SK-N-MC (cell line): ENCODE data around the gene C12orf50.
"Not testable (repeated sequence)": the region's sequence is repeated elsewhere in the genome, so short reads cannot be mapped to it uniquely, and the experiment has no call there.

ENCODE experiments used
- DNase-seq: peaks from one replicate; pipeline ENCODE4 v3.0.0-alpha.2; 2011; ENCODE audit warnings: low read depth, low spot score
- H3K27ac ChIP-seq: fragments of 200-600 bp; sonication (generic); 2 replicates; pipeline ENCODE4 v1.5.1; 2016; ENCODE audit warnings: mixed run types
- H3K36me3 ChIP-seq: fragments of 200-600 bp; sonication (generic); 2 replicates; pipeline ENCODE4 v1.6.1; 2017; ENCODE audit warnings: antibody characterized with exemption, low read length, mixed read lengths; ENCODE audit not compliant: insufficient read depth
- H3K4me3 ChIP-seq: fragments of 200-600 bp; sonication (generic); 2 replicates; pipeline ENCODE4 v1.5.1; 2016
- H3K9ac ChIP-seq: fragments of 200-600 bp; sonication (generic); 2 replicates; pipeline ENCODE4 v1.8.0; 2017; ENCODE audit warnings: mixed run types, mixed read lengths; ENCODE audit not compliant: insufficient read length
- H3K9me3 ChIP-seq: fragments of 200-600 bp; sonication (generic); 2 replicates; pipeline ENCODE4 v1.6.1; 2017; ENCODE audit warnings: low read depth, mild to moderate bottlenecking, antibody characterized with exemption, low read length, moderate library complexity, mixed read lengths
- EZH2 ChIP-seq: fragments of 200-600 bp; sonication (generic); IDR thresholded peaks from one replicate; pipeline ENCODE4 v1.6.1; 2017; ENCODE audit warnings: antibody characterized with exemption
- FOXP2 ChIP-seq: optimal IDR thresholded peaks from 2 replicates; pipeline ENCODE3; 2011; ENCODE audit warnings: mild to moderate bottlenecking, moderate library complexity; ENCODE audit not compliant: insufficient read depth; ENCODE audit errors: extremely low read length, control extremely low read depth
- POLR2AphosphoS5 ChIP-seq: IDR thresholded peaks from 2 replicates; pipeline ENCODE4 v1.6.1; 2012; ENCODE audit warnings: mild to moderate bottlenecking, low read depth, low read length, borderline replicate concordance

C12orf50 gene

DNA sequence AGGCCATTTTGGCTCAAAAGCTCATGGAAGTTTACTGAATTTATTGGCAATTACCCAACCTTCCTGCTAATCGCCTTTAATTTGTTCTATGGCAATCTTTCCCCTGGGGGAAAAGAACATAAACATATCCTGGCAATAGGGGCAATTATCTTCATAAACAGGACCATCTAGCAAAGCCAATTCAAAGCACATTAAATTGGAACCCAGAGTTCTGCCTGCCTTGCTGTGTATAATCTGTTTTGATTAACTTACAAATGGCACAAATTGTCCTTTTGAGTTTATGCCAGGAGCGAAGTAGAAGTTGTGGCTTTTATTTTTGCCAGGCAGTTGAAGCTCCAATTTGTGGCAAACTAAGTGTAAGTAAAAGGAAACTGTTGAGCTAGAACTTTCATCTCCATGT lies 68.6 kb downstream of the C12orf50 start:
- Histone ChIP-seq H3K27ac (peak overlapping the region; percentile 20; the same call in 1 of the 2 replicates), H3K9me3 (no peaks in the 10 kb centered on the region), H3K36me3 (no peaks in the 10 kb centered on the region), H3K9ac (no peak overlapping the region), H3K4me3 (no peak overlapping the region; the same call in 1 of the 2 replicates)
- no peak for TF ChIP-seq FOXP2
- TF ChIP-seq EZH2, result no peak
- no peak for TF ChIP-seq POLR2AphosphoS5
- DNase-seq, result peak; percentile 12

DNA sequence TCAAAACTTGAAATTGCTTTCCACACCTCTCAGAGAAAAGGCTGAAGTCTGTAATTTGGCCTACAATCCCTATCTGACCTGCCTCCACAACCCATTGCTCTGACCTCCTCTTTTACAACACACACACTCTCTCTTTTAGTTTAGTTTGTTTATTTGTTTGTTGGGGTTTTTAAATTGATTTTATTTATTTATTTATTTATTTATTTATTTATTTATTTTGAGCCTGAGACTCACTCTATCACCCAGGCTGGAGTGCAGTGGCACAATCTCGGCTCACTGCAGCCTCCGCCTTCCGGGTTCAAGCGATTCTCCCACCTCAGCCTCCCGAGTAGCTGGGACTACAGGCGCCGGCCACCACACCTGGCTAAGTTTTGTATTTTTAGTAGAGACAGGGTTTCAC lies 75.2 kb downstream of the C12orf50 start:
- H3K4me3 ChIP-seq, H3K36me3 ChIP-seq, H3K9me3 ChIP-seq, H3K9ac ChIP-seq, DNase-seq, H3K27ac ChIP-seq: not testable (repeated sequence)

DNA sequence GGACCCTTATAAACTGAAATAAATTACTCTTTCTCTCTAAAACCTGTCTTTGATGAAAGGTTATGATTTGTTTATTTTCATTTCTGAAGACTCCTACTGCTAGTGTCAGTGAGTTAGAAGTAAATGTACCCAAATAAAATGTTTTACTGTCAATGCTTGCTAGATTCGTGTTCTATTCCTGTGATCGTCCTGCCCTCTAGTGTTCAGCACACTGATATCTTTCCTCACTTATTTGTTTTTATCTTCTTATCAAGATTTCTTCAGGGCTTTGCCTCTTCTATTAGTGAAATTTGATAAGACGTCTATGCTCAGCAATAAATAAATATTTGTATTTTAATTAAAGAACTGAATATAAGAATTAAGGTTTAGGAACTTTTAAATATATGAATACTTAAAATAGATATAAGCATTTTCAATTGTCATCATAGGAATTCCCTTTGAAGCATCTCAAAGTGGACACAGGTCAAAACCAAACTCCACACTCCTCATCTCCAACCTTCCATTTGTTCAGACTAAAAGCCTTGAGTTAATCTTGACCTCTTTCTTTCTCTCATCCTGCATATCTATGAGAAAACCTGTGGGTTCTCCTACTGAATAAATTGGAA lies 75.8 kb downstream of the C12orf50 start:
- DNase-seq, result peak; percentile 16
- H3K9ac ChIP-seq, result no peak overlapping the region
- no peak overlapping the region for H3K27ac ChIP-seq
- no peak overlapping the region for H3K4me3 ChIP-seq
- no peaks in the 10 kb centered on the region for H3K9me3 ChIP-seq
- no peaks in the 10 kb centered on the region for H3K36me3 ChIP-seq
- TF ChIP-seq EZH2 (no peak), FOXP2 (no peak), POLR2AphosphoS5 (no peak)

DNA sequence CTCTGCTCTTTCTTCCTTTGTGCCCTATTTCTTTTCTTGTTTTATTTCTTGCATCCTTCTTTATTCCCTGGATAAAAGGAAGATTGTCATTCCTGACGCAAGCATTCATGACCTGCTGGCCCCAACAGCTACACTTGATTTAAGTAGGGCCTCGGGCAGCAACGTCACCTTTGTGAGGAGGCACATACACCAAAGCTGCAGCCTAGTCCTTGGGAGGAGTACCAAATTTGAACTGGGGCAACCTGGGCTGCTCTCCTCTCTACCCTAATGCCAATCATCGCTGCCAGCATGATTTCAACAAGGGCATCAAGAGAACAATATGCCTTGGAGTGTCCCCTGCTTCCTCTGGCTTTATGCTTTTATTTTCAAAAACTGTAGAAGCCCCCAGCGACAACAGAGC lies 76.4 kb downstream of the C12orf50 start:
- TF ChIP-seq POLR2AphosphoS5, result no peak
- TF ChIP-seq FOXP2, result no peak
- no peak for TF ChIP-seq EZH2
- no peak for DNase-seq

DNA sequence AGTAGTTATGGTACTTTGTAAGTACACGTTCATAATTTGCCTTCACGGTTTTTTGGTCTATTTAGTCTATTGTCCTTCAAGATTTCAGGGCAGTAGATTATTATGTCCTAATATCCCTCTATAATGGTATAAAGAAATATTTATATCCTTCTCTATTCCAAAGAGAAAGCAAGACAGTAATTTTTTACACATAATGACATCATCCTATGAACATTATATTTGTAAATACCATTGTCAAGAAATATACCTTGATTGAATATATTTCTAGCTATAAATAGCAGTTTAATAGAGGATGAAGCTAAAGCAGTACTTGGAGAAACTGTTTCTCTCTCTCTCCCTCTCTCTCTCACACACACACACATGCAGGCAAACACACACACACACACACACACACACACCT lies 77.0 kb downstream of the C12orf50 start:
- DNase-seq, result no peak
- Histone ChIP-seq H3K36me3 (no peaks in the 10 kb centered on the region), H3K9me3 (no peaks in the 10 kb centered on the region), H3K4me3 (no peak overlapping the region), H3K9ac (no peak overlapping the region), H3K27ac (no peak overlapping the region)
- no peak for TF ChIP-seq EZH2
- no peak for TF ChIP-seq FOXP2
- no peak for TF ChIP-seq POLR2AphosphoS5

More for the DNA sequence above, 76.4 kb downstream of the C12orf50 start:
- no peak overlapping the region for H3K4me3 ChIP-seq
- H3K9ac ChIP-seq, result no peak overlapping the region
- H3K27ac ChIP-seq, result no peak overlapping the region
- no peaks in the 10 kb centered on the region for H3K9me3 ChIP-seq
- H3K36me3 ChIP-seq, result no peaks in the 10 kb centered on the region

DNA sequence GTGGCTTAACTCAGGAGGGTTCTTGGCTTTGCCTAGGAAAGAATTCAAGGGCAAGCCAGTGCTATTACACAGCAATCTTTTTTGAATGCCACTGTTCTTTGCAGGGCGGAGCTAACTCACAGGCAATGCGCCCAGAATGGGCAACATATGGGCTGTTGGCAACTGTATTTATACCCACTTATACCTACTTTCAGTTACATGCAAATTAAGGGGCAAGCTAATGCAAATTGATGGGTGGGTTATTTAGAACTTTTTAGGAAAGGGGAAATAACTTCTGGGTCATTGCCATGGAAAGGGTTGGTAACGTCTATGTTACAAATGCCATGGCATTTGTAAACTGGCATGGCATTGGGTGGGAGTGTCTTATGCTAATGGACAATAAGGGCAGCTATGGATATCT lies 85.4 kb downstream of the C12orf50 start:
- Histone ChIP-seq H3K4me3 (no peak overlapping the region), H3K27ac (no peak overlapping the region), H3K9me3 (no peaks in the 10 kb centered on the region), H3K9ac (no peak overlapping the region), H3K36me3 (no peaks in the 10 kb centered on the region)
- DNase-seq, result no peak
- TF ChIP-seq POLR2AphosphoS5, result no peak
- no peak for TF ChIP-seq EZH2
- TF ChIP-seq FOXP2, result no peak

DNA sequence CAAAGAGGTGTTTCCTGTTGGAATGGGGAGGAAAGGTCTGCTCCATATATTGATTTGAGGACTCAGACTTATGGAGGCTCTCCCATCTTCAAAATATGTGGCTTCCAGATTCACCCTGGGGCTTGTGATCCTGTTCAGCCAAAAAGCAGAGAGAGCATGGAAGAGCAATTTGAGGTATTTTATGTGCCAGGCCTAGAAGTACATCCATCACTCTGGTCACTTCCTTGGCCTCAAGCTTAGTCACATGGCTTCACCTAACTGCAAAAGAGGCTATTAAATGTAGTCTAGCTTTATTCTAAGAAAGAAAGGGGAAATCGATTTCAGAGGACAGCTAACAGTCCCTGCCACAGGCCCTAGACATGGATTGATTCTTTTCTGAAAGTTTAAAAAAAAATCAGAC lies 86.2 kb downstream of the C12orf50 start:
- Histone ChIP-seq H3K9ac (no peak overlapping the region), H3K9me3 (no peaks in the 10 kb centered on the region), H3K27ac (no peak overlapping the region), H3K36me3 (no peaks in the 10 kb centered on the region), H3K4me3 (no peak overlapping the region)
- TF ChIP-seq FOXP2, result no peak
- DNase-seq, result no peak

DNA sequence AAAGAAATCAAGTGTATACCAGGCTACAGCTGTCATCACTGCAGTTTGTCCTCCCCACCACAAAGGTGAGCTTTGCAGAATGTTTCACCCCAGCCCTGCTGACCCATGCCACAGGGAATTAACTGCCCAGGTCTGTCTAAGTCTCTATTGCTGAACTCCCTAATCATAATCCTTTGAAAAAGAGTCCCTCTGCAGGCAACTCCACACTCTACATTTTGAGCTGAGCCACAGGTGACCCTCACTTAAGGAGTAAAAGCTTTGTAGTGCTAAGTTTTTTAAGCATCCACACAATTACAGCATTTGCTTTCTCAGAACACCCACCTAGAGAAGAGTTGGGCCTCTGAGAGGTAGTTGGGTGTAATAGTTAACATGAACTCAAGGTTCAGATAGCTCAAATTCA lies 90.0 kb downstream of the C12orf50 start:
- DNase-seq, result no peak
- no peaks in the 10 kb centered on the region for H3K36me3 ChIP-seq
- no peak for TF ChIP-seq POLR2AphosphoS5
- no peak for TF ChIP-seq EZH2
- TF ChIP-seq FOXP2, result no peak
- H3K4me3 ChIP-seq, result no peak overlapping the region
- no peak overlapping the region for H3K9ac ChIP-seq
- no peak overlapping the region for H3K27ac ChIP-seq
- no peaks in the 10 kb centered on the region for H3K9me3 ChIP-seq

DNA sequence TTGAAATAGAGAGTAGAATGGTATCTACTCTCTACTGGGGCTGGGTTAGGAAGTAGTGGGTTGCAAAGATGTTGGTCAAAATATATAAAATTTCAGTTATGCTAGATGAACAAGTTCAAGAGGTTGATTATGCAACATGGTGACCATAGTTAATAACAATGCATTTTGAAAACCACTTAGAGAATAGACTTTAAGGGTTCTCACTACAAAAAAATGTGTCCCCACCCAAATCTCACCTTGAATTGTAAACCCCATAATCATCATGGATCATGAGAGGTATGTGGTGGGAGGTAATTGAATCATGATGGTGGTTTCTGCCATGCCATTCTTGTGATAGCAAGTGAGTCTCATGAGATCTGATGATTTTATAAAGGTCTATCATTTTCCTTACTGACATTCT lies 94.0 kb downstream of the C12orf50 start:
- Histone ChIP-seq H3K9me3 (no peaks in the 10 kb centered on the region), H3K9ac (no peak overlapping the region), H3K4me3 (no peak overlapping the region), H3K36me3 (no peaks in the 10 kb centered on the region), H3K27ac (no peak overlapping the region)
- TF ChIP-seq EZH2 (no peak), FOXP2 (no peak), POLR2AphosphoS5 (no peak)
- DNase-seq, result no peak
